GM19468 (cell line): ENCODE measurements around the gene GPSM1.
"Not testable (repeated sequence)": the region's sequence is repeated elsewhere in the genome, so short reads cannot be mapped to it uniquely, and the experiment has no call there.

Source experiments
- ATAC-seq: cut with Tn5 transposase; IDR thresholded peaks from one replicate; pipeline ENCODE4 v1.9.1; 2021; ENCODE audit warnings: mild to moderate bottlenecking, moderate library complexity, moderate number of reproducible peaks; ENCODE audit not compliant: unreplicated experiment; ENCODE audit errors: extremely low read depth

The GPSM1 gene

GRCh38 chr9:136404801-136405136 is 77.4 kb downstream of the GPSM1 start:
- ATAC-seq = no peak

- no peak for ATAC-seq
These were observed 78.1 kb downstream of the GPSM1 start for GRCh38 chr9:136405481-136405880.

- not testable (repeated sequence) for ATAC-seq
These were observed 78.6 kb downstream of the GPSM1 start for GRCh38 chr9:136405904-136406303.

DNA sequence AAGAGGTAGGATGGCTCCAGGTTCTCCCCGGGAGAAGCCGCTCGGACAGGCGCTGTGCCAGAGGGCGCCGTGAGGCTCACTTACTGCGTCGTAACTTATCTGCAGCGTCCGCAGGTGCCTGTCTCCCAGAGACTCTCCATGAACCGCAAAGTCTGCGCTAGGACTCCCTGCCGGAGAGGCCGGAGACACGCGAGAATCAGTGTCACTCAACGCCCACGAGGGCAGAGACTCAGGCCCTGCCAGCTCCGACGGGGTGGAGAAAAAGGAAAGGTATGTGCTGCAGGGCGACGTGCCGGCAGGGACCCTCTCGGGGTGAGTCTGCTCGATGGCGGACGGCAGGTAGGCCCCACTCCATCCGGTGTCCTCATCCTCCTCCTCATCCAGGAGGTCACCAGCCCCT is 79.7 kb downstream of the GPSM1 start:
- ATAC-seq = not testable (repeated sequence)

- no peak for ATAC-seq
These were observed 80.6 kb downstream of the GPSM1 start for GRCh38 chr9:136407911-136408310.
